ENCODE results near the gene KCNIP1.

DNA sequence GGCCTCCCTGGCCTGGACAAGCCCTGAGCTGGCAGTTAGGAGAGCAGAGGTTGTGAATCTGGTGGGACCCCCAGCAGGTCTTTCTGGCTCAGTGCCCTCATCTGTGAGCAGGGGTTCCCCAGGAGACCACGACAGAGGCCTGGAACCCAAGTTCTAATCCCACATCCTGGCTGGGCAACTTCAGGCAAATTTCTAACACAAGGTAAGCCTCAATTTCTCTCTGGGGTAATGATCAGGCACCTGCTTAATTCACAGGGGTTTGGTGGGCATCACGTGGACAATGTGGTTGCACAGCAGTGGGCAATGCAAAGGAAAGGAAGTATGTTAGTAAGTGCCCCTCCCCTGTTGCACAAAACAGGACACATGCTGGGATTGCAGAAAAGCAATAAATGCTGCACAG is 1.9 kb upstream of the KCNIP1 start:
- TF ChIP-seq, protein P1, sequence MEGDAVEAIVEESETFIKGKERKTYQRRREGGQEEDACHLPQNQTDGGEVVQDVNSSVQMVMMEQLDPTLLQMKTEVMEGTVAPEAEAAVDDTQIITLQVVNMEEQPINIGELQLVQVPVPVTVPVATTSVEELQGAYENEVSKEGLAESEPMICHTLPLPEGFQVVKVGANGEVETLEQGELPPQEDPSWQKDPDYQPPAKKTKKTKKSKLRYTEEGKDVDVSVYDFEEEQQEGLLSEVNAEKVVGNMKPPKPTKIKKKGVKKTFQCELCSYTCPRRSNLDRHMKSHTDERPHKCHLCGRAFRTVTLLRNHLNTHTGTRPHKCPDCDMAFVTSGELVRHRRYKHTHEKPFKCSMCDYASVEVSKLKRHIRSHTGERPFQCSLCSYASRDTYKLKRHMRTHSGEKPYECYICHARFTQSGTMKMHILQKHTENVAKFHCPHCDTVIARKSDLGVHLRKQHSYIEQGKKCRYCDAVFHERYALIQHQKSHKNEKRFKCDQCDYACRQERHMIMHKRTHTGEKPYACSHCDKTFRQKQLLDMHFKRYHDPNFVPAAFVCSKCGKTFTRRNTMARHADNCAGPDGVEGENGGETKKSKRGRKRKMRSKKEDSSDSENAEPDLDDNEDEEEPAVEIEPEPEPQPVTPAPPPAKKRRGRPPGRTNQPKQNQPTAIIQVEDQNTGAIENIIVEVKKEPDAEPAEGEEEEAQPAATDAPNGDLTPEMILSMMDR (IDR thresholded peaks at IDR 0.05; ENCODE audit: poor library complexity) = no peak
- TF ChIP-seq EZH2 (IDR thresholded peaks at IDR 0.05; ENCODE audit: borderline replicate concordance) (no peak), EZH2phosphoT487 (IDR thresholded peaks at IDR 0.05; ENCODE audit: low read depth, severe bottlenecking, unreplicated experiment) (no peak)

Measured in hepatocyte (in vitro differentiated cells).